ENCODE data around the gene JAG1.

GRCh38 chr20:10605547-10606195 lies 68.1 kb downstream of the JAG1 start:
- no peak for TF ChIP-seq CTCF (IDR thresholded peaks at IDR 0.05; ENCODE audit: low read depth, low read length)
- TF ChIP-seq POLR2A (IDR thresholded peaks at IDR 0.05; ENCODE audit: extremely low read depth, insufficient read length) = no peak

Measured in NB4 (cell line).